Activated CD8-positive, alpha-beta T cell treated with anti-CD3 and anti-CD28 coated beads for 36 hours (primary cell): ENCODE results near the gene RBMS3. TPM values are rescaled to one million over a fixed set of nuclear protein-coding genes. Genes with fewer than 3 reads are reported as not detected.

ENCODE experiments used
- ATAC-seq: fragments of 200-7000 bp; cut with Tn5 transposase; one replicate; pipeline ENCODE4 v1.10.0; 2021; ENCODE audit warnings: mild to moderate bottlenecking, moderate library complexity
- CTCF ChIA-PET: fragments of 350-600 bp; sonication (Branson Sonifier 250); formaldehyde crosslinking; loops from one replicate; lab custom pipeline; 2021; ENCODE audit warnings: antibody characterized with exemption; lab: Charles Lee
- POLR2A ChIA-PET: fragments of 350-600 bp; sonication (Branson Sonifier 250); formaldehyde crosslinking; loops from one replicate; lab custom pipeline; 2021; ENCODE audit warnings: antibody characterized with exemption; lab: Charles Lee
- DNase-seq: peaks from one replicate; pipeline ENCODE4 v3.0.0-alpha.2; 2020
- H3K27ac Mint-ChIP-seq: one replicate; pipeline ENCODE4 v1.8.0; 2021; ENCODE audit warnings: mild to moderate bottlenecking, mixed read lengths
- H3K27me3 Mint-ChIP-seq: one replicate; pipeline ENCODE4 v1.8.0; 2021; ENCODE audit warnings: mixed read lengths
- H3K36me3 Mint-ChIP-seq: one replicate; pipeline ENCODE4 v1.8.0; 2021; ENCODE audit warnings: low read depth, mixed read lengths
- H3K4me1 Mint-ChIP-seq: one replicate; pipeline ENCODE4 v1.8.0; 2021; ENCODE audit warnings: low read depth, mixed read lengths
- H3K4me3 Mint-ChIP-seq: one replicate; pipeline ENCODE4 v1.8.0; 2021; ENCODE audit warnings: mild to moderate bottlenecking, moderate library complexity, mixed read lengths
- H3K9me3 Mint-ChIP-seq: one replicate; pipeline ENCODE4 v1.8.0; 2021; ENCODE audit warnings: mixed read lengths
- CTCF ChIP-seq: fragments of 200-600 bp; IDR thresholded peaks from one replicate; pipeline ENCODE4 v1.8.0; 2022; ENCODE audit warnings: antibody characterized with exemption, mild to moderate bottlenecking
- intact Hi-C: fragments of 100-400 bp; cut with micrococcal nuclease; formaldehyde crosslinking; loops from one replicate; pipeline ENCODE4 v1.10.0; 2022
- total RNA-seq, 2 experiments: library from RNA; stranded (reverse); gene quantifications; one replicate each; pipeline ENCODE4 v1.2.3, GENCODE V29; 2021

RBMS3 gene
- total RNA-seq, 2 experiments from 2014 or later, result 2.3 to 2.8 TPM

DNA sequence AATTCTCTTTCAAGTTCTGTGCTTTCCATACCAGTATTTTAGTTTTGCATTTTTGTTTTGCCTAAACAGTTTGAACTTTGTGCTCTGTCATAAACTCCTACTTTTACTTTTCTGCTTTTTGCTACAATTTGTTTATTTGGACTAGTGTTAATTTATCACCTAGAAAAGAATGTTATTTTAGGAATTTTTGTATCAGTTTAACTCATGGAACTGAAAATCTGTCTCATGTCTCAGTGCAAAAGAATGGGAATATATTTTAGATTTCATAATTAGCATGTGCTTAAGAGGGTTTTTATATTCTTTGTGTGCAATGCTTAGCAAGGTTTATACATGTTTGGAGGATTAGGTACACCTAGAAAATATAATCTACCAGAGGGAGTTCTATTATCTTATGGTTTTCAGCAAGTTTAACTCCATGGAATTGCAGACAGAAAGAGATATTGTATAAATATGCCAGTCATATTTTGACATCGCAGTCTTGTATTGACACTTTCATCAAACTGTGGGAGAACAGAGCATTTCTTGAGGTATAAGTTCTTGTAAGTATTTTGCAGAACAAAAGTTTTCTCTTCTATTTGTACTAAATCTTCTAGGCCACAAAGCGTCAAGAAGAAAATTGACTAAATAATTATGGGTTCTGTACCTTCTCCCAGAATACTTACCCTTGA is 409.9 kb downstream of the RBMS3 start:
- no peak for ATAC-seq
- H3K27ac Mint-ChIP-seq, result no peak overlapping the region
- H3K27me3 Mint-ChIP-seq, result peaks cover 7% of the 10 kb centered on the region
- POLR2A ChIA-PET, result no interaction called here
- intact Hi-C loops, result no loop called here
- no peak overlapping the region for H3K4me3 Mint-ChIP-seq
- no peak for DNase-seq
- CTCF ChIA-PET, result no interaction called here
- TF ChIP-seq CTCF, result no peak
- H3K4me1 Mint-ChIP-seq, result peaks cover 11% of the 10 kb centered on the region
- peaks cover 3% of the 10 kb centered on the region for H3K9me3 Mint-ChIP-seq
- H3K36me3 Mint-ChIP-seq, result no peaks in the 10 kb centered on the region

DNA sequence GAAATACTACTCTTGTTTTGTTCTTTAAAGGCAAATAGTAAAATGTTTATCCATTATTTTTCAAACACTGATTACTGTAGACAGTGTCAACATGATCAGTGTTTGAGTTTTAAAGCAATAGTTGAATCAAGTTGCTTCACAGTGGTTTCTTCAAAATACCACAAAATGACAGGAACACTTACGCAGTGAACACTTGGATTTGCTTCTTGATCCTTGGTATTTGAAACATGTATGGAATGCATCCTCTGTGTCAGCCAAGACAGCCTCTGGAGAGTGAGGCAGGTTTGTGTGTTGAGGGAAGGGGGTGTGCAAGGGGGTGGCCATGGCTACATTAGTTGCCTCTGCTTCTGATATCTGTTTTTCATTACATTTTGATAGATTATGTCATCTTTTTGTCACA is 413.0 kb downstream of the RBMS3 start:
- ATAC-seq, result no peak
- ChIA-PET CTCF (no interaction called here), POLR2A (no interaction called here)
- Mint-ChIP-seq H3K36me3 (no peaks in the 10 kb centered on the region), H3K4me1 (no peaks in the 10 kb centered on the region), H3K27ac (no peak overlapping the region), H3K4me3 (no peak overlapping the region), H3K9me3 (no peaks in the 10 kb centered on the region), H3K27me3 (peaks cover 3% of the 10 kb centered on the region)
- no peak for DNase-seq
- intact Hi-C loops, result no loop called here
- TF ChIP-seq CTCF, result no peak

DNA sequence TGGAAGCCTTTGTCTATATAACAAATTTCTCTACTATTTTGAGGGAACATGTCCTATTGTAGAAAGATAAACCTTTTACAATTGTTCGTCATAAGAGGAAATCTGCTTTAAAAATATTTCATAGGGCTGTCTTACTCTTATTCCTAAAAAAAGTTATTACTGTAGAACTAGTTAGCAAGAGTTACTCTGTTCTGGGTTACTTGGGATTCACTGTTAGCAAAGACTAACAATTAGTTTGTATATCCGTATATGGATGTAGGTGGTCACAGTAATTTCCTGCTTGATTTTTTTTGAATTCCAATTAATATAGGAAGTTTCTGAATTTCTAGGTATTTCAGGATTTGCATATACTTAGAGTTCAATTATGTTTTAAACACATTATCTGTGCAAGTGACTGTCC is 413.5 kb downstream of the RBMS3 start:
- H3K27me3 Mint-ChIP-seq, result peaks cover 3% of the 10 kb centered on the region
- no peak for ATAC-seq
- no peak for TF ChIP-seq CTCF
- H3K36me3 Mint-ChIP-seq, result no peaks in the 10 kb centered on the region
- no peaks in the 10 kb centered on the region for H3K4me1 Mint-ChIP-seq
- intact Hi-C loops, result no loop called here
- no peak for DNase-seq
- POLR2A ChIA-PET, result no interaction called here
- no peaks in the 10 kb centered on the region for H3K9me3 Mint-ChIP-seq
- CTCF ChIA-PET, result interaction anchor here (0.7 kb wide), 1 partner anchor 724 kb away, joined by 3 read pairs; no protein-coding TSS in a partner anchor
- no peak overlapping the region for H3K27ac Mint-ChIP-seq
- no peak overlapping the region for H3K4me3 Mint-ChIP-seq

DNA sequence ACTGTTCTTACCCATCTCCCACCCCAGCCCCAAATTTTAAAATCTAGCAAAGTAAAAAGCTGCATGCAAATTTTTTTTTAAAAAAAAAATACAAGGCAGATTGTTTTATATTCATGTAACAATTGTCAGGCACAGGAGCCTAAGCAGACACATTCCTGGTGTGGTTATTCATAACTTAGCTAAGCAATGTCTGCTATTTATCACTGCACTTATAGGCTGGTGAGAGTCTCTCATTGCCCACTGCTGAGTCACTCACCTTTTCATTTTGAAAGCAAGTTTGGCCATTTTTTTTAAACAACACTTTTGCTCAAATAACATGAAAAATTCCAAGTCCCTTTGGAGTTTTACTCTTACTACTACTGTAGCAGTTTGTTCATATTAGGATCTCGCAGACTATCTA is 413.9 kb downstream of the RBMS3 start:
- DNase-seq, result no peak
- no peak overlapping the region for H3K4me3 Mint-ChIP-seq
- no peak overlapping the region for H3K27ac Mint-ChIP-seq
- H3K36me3 Mint-ChIP-seq, result no peaks in the 10 kb centered on the region
- no peaks in the 10 kb centered on the region for H3K9me3 Mint-ChIP-seq
- no peaks in the 10 kb centered on the region for H3K4me1 Mint-ChIP-seq
- ChIA-PET POLR2A (no interaction called here), CTCF (interaction anchor here (0.7 kb wide), 1 partner anchor 724 kb away, joined by 3 read pairs; no protein-coding TSS in a partner anchor)
- intact Hi-C loops, result no loop called here
- no peak for ATAC-seq
- peaks cover 3% of the 10 kb centered on the region for H3K27me3 Mint-ChIP-seq
- no peak for TF ChIP-seq CTCF

DNA sequence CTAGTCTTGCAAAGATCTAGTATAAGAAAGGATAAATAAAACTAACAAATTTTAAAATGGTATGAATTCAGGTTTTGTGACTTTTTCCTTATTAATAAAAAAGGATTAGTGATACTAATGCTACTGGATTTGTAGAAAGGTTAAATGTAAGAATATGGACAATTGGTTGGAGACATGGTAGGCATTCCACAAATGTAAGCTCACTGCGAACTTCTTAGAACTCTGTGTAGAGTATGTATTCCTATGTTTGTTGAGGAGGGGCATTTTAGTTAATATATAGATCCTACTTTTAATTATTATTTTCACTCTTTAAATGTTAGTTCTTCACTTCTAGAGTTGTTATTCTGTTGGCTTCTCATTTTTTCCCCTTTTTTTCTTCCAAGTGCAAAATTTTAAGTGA is 414.3 kb downstream of the RBMS3 start:
- intact Hi-C loops, result no loop called here
- ATAC-seq, result no peak
- no peak for DNase-seq
- Mint-ChIP-seq H3K4me1 (no peaks in the 10 kb centered on the region), H3K27me3 (peaks cover 2% of the 10 kb centered on the region), H3K4me3 (no peak overlapping the region), H3K36me3 (no peaks in the 10 kb centered on the region), H3K9me3 (peaks cover 3% of the 10 kb centered on the region), H3K27ac (no peak overlapping the region)
- CTCF ChIA-PET, result interaction anchor here (0.7 to 1.2 kb wide), 2 partner anchors 15 to 725 kb away, joined by 3 read pairs; no protein-coding TSS in a partner anchor
- no peak for TF ChIP-seq CTCF
- POLR2A ChIA-PET, result no interaction called here
